Motor neuron (in vitro differentiated cells): ENCODE measurements around the gene LONP1. TPM values are rescaled to one million over a fixed set of nuclear protein-coding genes. Genes with fewer than 3 reads are reported as not detected.

Experiments used
- ATAC-seq, 8 experiments: fragments of 200-7000 bp; cut with Tn5 transposase; replicated peaks in 6 of 8; 2 replicates each; pipeline ENCODE4 v1.8.0; 2021; ENCODE audit warnings: mild to moderate bottlenecking in 8 of 8, moderate library complexity in 8 of 8
- H3K27ac ChIP-seq, 2 donors: fragments of 250-450 bp; sonication (Bioruptor Pico); 2 replicates each; pipeline ENCODE4 v1.9.0; 2021; ENCODE audit warnings: antibody characterized with exemption in 2 of 2, mild to moderate bottlenecking in 2 of 2, moderate library complexity in 1 of 2
- H3K4me1 ChIP-seq, 2 donors: fragments of 250-450 bp; sonication (Bioruptor Pico); replicated peaks in 1 of 2; 2 replicates each; pipeline ENCODE4 v1.6.1; 2021; ENCODE audit warnings: antibody characterized with exemption in 2 of 2, mild to moderate bottlenecking in 2 of 2, moderate library complexity in 1 of 2
- H3K4me3 ChIP-seq, 5 donors: fragments of 250-450 bp; sonication (Bioruptor Pico); 2 replicates each; pipeline ENCODE4 v1.9.0; 2021; ENCODE audit warnings: antibody characterized with exemption in 5 of 5, mild to moderate bottlenecking in 5 of 5, moderate library complexity in 4 of 5
- WGBS, 10 experiments: fragments of 450-650 bp; shearing (Covaris generic); methylation state at CpG; one replicate each; pipeline ENCODE4 v1.0.0; 2022; 5-methylcytosine and 5-hydroxymethylcytosine counted together
- in situ Hi-C, 9 experiments: fragments of 400-800 bp; cut with MboI; loops; one replicate each; pipeline ENCODE4 v1.15.0; 2021; ENCODE audit warnings: low sequenced_read_pairs in 9 of 9, low pct_unique_long_range_greater_than_20kb in 2 of 9; ENCODE audit not compliant: unreplicated experiment in 9 of 9
- total RNA-seq, 8 experiments: library from RNA; unstranded; fragments of 300-600 nt; gene quantifications; 2 replicates each; pipeline versions ENCODE4 v1.2.3 to v1.2.4, GENCODE V29; 2022

LONP1 gene
- total RNA-seq, 8 experiments from 2014 or later, result 49.8 to 109 (median 94.9) TPM

GRCh38 chr19:5661483-5661882 lies 58.5 kb downstream of the LONP1 start:
- in situ Hi-C loops, result no loop called here
- WGBS, 10 experiments, result 92 to 100% (median 97%) methylated on average over 1 to 28 of the region's 42 CpGs; no CpG with 5 or more reads in 4 of the 10 experiments

GRCh38 chr19:5655412-5655811 lies 64.5 kb downstream of the LONP1 start:
- H3K27ac ChIP-seq, result no peak overlapping the region
- H3K4me1 ChIP-seq, result no peaks in the 10 kb centered on the region
- in situ Hi-C loops, result no loop called here
- H3K4me3 ChIP-seq, result no peak overlapping the region
- ATAC-seq, result no peak
- WGBS, 10 experiments, result 40 to 100% (median 100%) methylated on average over 1 to 4 of the region's 5 CpGs; no CpG with 5 or more reads in 1 of the 10 experiments

More at GRCh38 chr19:5661483-5661882, 58.5 kb downstream of the LONP1 start:
- no peaks in the 10 kb centered on the region for H3K4me1 ChIP-seq
- H3K4me3 ChIP-seq, result no peak overlapping the region
- ATAC-seq, result peak in 4 of 8 experiments; percentile 9 to 22 (median 14)
- H3K27ac ChIP-seq, result no peak overlapping the region

DNA sequence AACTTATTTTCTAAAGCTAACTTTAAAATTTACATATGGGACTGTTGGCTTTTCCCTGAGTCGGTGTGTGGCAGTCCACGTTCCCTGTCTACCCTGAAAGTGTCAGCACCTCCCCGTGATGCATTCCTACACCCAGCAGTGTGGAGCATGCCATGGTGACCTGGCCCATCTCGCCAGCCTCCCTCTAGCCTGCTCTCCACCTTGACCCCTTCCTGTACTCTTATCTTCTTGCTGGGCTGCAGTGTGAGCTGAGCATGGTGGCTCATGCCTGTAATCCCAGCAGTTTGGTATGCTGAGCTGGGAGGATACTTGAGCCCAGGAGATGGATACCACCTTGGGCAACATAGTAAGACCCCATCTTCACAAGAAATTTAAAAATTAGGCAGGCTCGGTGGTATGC lies 65.0 kb downstream of the LONP1 start:
- in situ Hi-C loops, result no loop called here
- ATAC-seq, result no peak
- 80 to 100% (median 94%) methylated on average over 1 to 5 of the region's 5 CpGs; no CpG with 5 or more reads in 2 of the 10 experiments for WGBS, 10 experiments

DNA sequence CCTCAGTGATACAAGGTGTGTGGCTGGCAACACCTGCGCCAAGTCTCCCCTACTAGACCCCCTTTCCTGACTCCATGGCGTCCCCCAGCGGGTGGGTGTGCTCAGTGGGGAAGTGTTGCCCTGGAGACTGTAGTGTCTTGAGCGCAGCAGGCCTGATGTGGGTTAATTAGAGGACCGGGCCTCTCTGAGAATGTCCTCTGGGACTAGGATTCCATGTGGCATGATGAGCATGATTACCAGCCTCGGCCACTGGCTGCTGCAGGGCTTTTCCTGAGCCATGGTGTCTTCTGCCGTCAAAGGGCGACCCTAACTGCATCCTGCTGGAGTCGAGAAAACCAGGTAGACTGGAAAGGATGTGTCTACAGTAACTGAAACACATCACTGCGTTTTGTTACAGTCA lies 67.7 kb downstream of the LONP1 start:
- no peaks in the 10 kb centered on the region for H3K4me1 ChIP-seq
- 82 to 100% (median 93%) methylated on average over 1 to 8 of the region's 10 CpGs; no CpG with 5 or more reads in 4 of the 10 experiments for WGBS, 10 experiments
- H3K27ac ChIP-seq, result no peak overlapping the region
- H3K4me3 ChIP-seq, result no peak overlapping the region
- ATAC-seq, result no peak
- in situ Hi-C loops, result no loop called here

More for the DNA sequence above, 65.0 kb downstream of the LONP1 start:
- Histone ChIP-seq H3K4me1 (no peaks in the 10 kb centered on the region), H3K4me3 (no peak overlapping the region), H3K27ac (no peak overlapping the region)

- no peaks in the 10 kb centered on the region for H3K4me1 ChIP-seq
- no peak for ATAC-seq
- 100% methylated on average over 2 to 4 of the region's 5 CpGs; no CpG with 5 or more reads in 7 of the 10 experiments for WGBS, 10 experiments
- in situ Hi-C loops, result no loop called here
- no peak overlapping the region for H3K27ac ChIP-seq
- H3K4me3 ChIP-seq, result no peak overlapping the region
These were observed 68.6 kb downstream of the LONP1 start for GRCh38 chr19:5651361-5651760.

DNA sequence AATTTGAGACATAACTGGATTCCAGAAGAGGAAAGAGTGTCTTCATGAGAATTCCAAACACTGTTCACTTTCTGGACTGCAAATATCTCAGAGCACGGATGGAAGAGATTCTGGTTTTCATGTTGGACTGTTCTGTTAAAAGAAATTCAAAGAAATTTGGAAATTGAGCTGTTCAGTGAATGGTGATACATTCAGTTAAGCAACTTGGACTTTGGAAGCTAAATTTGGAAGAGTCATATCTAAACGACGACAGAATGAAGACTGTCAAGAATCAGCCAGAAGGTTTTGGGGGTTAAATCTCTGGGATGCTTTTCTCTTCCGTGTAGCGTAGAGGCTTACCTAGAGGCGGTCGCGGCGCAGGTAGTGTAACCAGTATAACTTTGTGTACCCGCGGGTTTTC lies 71.5 kb downstream of the LONP1 start:
- in situ Hi-C loops, result no loop called here
- H3K4me1 ChIP-seq, result no peaks in the 10 kb centered on the region
- no peak overlapping the region for H3K4me3 ChIP-seq
- no peak for ATAC-seq
- no peak overlapping the region for H3K27ac ChIP-seq
- 80 to 100% (median 100%) methylated on average over 1 to 9 of the region's 11 CpGs; no CpG with 5 or more reads in 1 of the 10 experiments for WGBS, 10 experiments

DNA sequence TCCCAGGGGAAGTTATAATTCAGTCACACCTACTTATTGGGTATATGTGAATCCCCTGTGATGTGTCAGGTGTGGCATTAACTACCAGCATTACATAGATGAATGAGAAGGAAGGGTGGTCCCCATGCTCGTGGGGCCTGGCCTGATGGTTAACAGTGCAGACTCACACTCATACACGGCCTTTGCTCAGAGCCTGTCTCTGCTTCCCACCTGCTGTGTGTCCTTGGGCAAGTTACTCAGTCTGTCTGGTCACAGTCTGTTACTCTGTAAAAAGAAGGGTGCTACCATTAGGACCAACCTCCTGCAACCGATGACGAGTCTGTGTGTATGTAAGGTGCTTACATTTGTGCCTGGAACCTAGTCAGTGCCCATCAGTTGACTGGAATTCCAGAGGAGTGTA lies 73.2 kb downstream of the LONP1 start:
- Histone ChIP-seq H3K27ac (no peak overlapping the region), H3K4me3 (no peak overlapping the region), H3K4me1 (no peaks in the 10 kb centered on the region)
- WGBS, 10 experiments, result 70 to 100% (median 96%) methylated on average over 2 to 3 of the region's 4 CpGs; no CpG with 5 or more reads in 6 of the 10 experiments
- in situ Hi-C loops, result no loop called here
- ATAC-seq, result no peak

DNA sequence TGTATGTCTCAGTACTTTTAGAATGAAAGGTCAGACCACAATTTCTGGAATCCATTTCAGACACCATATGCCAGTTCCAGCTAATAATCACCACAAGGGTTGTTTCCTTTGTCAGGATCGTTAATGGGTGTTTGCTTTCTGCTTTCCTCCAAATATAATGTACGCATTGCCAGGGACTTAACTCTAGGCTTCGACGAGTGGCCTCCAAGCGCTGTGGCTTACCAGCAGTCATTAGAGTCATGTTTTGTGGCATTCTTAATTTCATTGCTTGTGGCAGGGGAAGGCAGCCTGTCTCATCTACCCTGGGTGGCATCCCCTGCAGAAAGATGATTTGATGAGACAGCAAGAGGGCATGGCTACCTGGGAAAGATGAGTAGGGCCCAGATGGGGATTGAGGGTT lies 74.5 kb downstream of the LONP1 start:
- in situ Hi-C loops, result no loop called here
- 50 to 100% (median 92%) methylated on average over 1 to 5 of the region's 5 CpGs; no CpG with 5 or more reads in 1 of the 10 experiments for WGBS, 10 experiments
- no peak overlapping the region for H3K4me3 ChIP-seq
- no peak overlapping the region for H3K27ac ChIP-seq
- ATAC-seq, result no peak
- no peaks in the 10 kb centered on the region for H3K4me1 ChIP-seq

- Histone ChIP-seq H3K4me1 (no peaks in the 10 kb centered on the region), H3K4me3 (no peak overlapping the region), H3K27ac (no peak overlapping the region)
- in situ Hi-C loops, result no loop called here
- ATAC-seq, result peak in 2 of 8 experiments; percentile 43 to 59
- 57 to 95% (median 82%) methylated on average over 1 to 2 of the region's 2 CpGs; no CpG with 5 or more reads in 4 of the 10 experiments for WGBS, 10 experiments
These were observed 75.9 kb downstream of the LONP1 start for GRCh38 chr19:5644037-5644436.

DNA sequence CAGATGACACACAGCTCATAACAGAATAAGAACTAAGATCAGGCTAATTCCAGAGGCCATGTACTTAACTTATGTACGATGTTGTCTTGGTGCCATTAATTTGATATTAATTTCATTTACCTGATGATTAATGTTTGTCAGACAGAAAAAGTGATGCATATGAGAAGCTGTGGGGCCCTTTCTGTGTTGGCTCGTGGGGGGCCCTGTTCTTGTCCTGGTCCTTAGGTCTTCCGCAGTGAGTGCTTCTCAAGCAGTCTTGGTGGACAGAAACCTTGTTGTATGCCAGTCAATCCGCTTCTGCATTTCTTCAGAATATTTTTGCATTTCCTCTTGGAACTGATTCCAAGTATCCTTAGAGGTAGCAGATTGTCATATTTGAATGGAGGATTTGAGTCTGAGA lies 76.9 kb downstream of the LONP1 start:
- ATAC-seq, result no peak
- Histone ChIP-seq H3K4me3 (no peak overlapping the region), H3K27ac (no peak overlapping the region), H3K4me1 (no peaks in the 10 kb centered on the region)
- WGBS, 10 experiments, result 60 to 100% (median 89%) methylated on average over 1 to 3 of the region's 4 CpGs; no CpG with 5 or more reads in 1 of the 10 experiments
- in situ Hi-C loops, result no loop called here

DNA sequence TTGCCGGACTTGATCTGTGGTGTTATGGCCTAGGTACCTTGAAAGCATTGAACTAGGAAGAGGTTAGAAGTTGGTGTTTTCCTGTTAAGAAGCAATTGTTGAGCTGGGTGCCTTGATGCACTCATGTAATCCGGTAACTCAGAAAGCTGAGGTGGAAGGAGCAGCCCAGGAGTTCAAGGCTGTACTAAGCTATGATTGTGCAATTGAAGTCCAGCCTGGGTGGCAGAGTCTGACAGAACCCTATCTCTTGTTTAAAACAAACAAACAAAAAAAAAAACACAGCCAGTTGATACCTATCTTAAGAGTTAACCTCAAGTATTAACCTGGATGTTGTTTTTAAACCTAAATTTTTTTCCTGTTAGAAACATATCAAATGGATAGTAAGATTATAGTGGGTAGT lies 77.7 kb downstream of the LONP1 start:
- in situ Hi-C loops, result no loop called here
- Histone ChIP-seq H3K4me1 (no peaks in the 10 kb centered on the region), H3K27ac (no peak overlapping the region), H3K4me3 (no peak overlapping the region)
- ATAC-seq, result no peak
- WGBS, 10 experiments, result 93 to 100% (median 100%) methylated on average over 1 to 2 of the region's 2 CpGs; no CpG with 5 or more reads in 4 of the 10 experiments

Other genes with a start within 250 kb of the LONP1 start
- gene TINCR, start 152.2 kb downstream of the LONP1 start, total RNA-seq, result 1 to 10 TPM in 5 of 8 experiments, under 1 TPM in 3; 0.46 to 2.6 (median 1.1) TPM
- 10 to 100 TPM; 31.1 to 97.5 (median 50.6) TPM for gene SAFB2, start 97.4 kb downstream of the LONP1 start, total RNA-seq
- 100 to 1,000 TPM in 3 of 8 experiments, 10 to 100 TPM in 5; 37.2 to 144 (median 73.5) TPM for gene SAFB, start 97.1 kb downstream of the LONP1 start, total RNA-seq
- 10 to 100 TPM; 36.6 to 86.7 (median 54.2) TPM for gene MICOS13, start 39.6 kb downstream of the LONP1 start, total RNA-seq
- 10 to 100 TPM in 5 of 8 experiments, 1 to 10 TPM in 3; 4.6 to 28.1 (median 20.6) TPM for gene HSD11B1L, start 39.1 kb downstream of the LONP1 start, total RNA-seq
- 1,000 to 10,000 TPM; 1,024 to 1,875 (median 1,439) TPM for gene RPL36, start 29.9 kb downstream of the LONP1 start, total RNA-seq
- under 1 TPM in 1 of 8 experiments, not detected in 7; 0.05 TPM for gene CATSPERD, start 491 bp upstream of the LONP1 start, total RNA-seq
- 1 to 10 TPM in 6 of 8 experiments, under 1 TPM in 2; 0.43 to 5.7 (median 1.3) TPM for gene PRR22, start 64.6 kb upstream of the LONP1 start, total RNA-seq
- gene DUS3L, start 71.0 kb upstream of the LONP1 start, total RNA-seq, result 10 to 100 TPM in 7 of 8 experiments, 1 to 10 TPM in 1; 8.9 to 49.0 (median 20.2) TPM
- 1 to 10 TPM in 3 of 8 experiments, under 1 TPM in 3, not detected in 2; 0.49 to 2.7 (median 1.1) TPM for gene NRTN, start 84.9 kb upstream of the LONP1 start, total RNA-seq
- 1 to 10 TPM in 2 of 8 experiments, under 1 TPM in 5, not detected in 1; 0.35 to 2.2 (median 0.87) TPM for gene FUT6, start 119.6 kb upstream of the LONP1 start, total RNA-seq
- 1 to 10 TPM in 4 of 8 experiments, under 1 TPM in 2, not detected in 2; 0.21 to 4.5 (median 1.4) TPM for gene FUT3, start 131.3 kb upstream of the LONP1 start, total RNA-seq
- gene FUT5, start 150.4 kb upstream of the LONP1 start, total RNA-seq, result 1 to 10 TPM in 1 of 8 experiments, under 1 TPM in 5, not detected in 2; 0.13 to 1.6 (median 0.44) TPM
- gene NDUFA11, start 183.6 kb upstream of the LONP1 start, total RNA-seq, result 100 to 1,000 TPM; 253 to 531 (median 343) TPM
- 1 to 10 TPM; 1.8 to 5.2 (median 3.3) TPM for gene VMAC, start 184.7 kb upstream of the LONP1 start, total RNA-seq
- gene CAPS, start 194.1 kb upstream of the LONP1 start, total RNA-seq, result 10 to 100 TPM in 3 of 8 experiments, 1 to 10 TPM in 5; 3.1 to 62.5 (median 8.0) TPM